ENCODE results near the gene MUC2.

GRCh38 chr11:1059759-1060158 is 14.9 kb upstream of the MUC2 start:
- TF ChIP-seq, protein P1, sequence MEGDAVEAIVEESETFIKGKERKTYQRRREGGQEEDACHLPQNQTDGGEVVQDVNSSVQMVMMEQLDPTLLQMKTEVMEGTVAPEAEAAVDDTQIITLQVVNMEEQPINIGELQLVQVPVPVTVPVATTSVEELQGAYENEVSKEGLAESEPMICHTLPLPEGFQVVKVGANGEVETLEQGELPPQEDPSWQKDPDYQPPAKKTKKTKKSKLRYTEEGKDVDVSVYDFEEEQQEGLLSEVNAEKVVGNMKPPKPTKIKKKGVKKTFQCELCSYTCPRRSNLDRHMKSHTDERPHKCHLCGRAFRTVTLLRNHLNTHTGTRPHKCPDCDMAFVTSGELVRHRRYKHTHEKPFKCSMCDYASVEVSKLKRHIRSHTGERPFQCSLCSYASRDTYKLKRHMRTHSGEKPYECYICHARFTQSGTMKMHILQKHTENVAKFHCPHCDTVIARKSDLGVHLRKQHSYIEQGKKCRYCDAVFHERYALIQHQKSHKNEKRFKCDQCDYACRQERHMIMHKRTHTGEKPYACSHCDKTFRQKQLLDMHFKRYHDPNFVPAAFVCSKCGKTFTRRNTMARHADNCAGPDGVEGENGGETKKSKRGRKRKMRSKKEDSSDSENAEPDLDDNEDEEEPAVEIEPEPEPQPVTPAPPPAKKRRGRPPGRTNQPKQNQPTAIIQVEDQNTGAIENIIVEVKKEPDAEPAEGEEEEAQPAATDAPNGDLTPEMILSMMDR (IDR thresholded peaks at IDR 0.05) = no peak
- no peak for TF ChIP-seq EZH2 (IDR thresholded peaks at IDR 0.05)
